Osteoblast (primary cell): Measurements from ENCODE around the gene PLEKHA6. TPM values are rescaled to one million over a fixed set of nuclear protein-coding genes. Genes with fewer than 3 reads are reported as not detected.

Source experiments
- DNase-seq: peaks from one replicate; pipeline ENCODE4 v3.0.0; 2011; ENCODE audit warnings: low spot score, mixed read lengths; ENCODE audit not compliant: insufficient read length; ENCODE audit errors: missing footprints
- H2AFZ ChIP-seq: 2 replicates; pipeline ENCODE4 v1.6.0; 2011; ENCODE audit warnings: mild to moderate bottlenecking, low read length
- H3K27ac ChIP-seq: 2 replicates; pipeline ENCODE4 v1.5.1; 2011; ENCODE audit warnings: mild to moderate bottlenecking, low read depth, low read length, moderate library complexity
- H3K27me3 ChIP-seq: 2 replicates; pipeline ENCODE4 v1.6.0; 2012; ENCODE audit warnings: mild to moderate bottlenecking, control low read depth, inconsistent platforms, low read length, moderate library complexity; ENCODE audit not compliant: insufficient read depth
- H3K36me3 ChIP-seq: 2 replicates; pipeline ENCODE4 v1.5.1; 2011; ENCODE audit warnings: mild to moderate bottlenecking, low read length, control low read depth, moderate library complexity; ENCODE audit not compliant: insufficient read depth
- H3K4me1 ChIP-seq: 2 replicates; pipeline ENCODE4 v1.5.1; 2011; ENCODE audit warnings: mild to moderate bottlenecking, low read length, control low read depth, moderate library complexity; ENCODE audit not compliant: insufficient read depth
- H3K4me2 ChIP-seq: 2 replicates; pipeline ENCODE4 v1.6.0; 2011; ENCODE audit warnings: mild to moderate bottlenecking, low read length; ENCODE audit not compliant: insufficient read depth
- H3K4me3 ChIP-seq: fragments of 200-600 bp; sonication (generic); 3 replicates; pipeline ENCODE4 v1.5.1; 2012; ENCODE audit warnings: mild to moderate bottlenecking, low read length, inconsistent platforms; ENCODE audit not compliant: insufficient read depth
- H3K79me2 ChIP-seq: 2 replicates; pipeline ENCODE4 v1.6.0; 2012; ENCODE audit warnings: mild to moderate bottlenecking, low read length, control low read depth, inconsistent platforms; ENCODE audit not compliant: insufficient read depth
- H3K9me3 ChIP-seq: 2 replicates; pipeline ENCODE4 v1.5.1; 2011; ENCODE audit warnings: low read depth, low read length, control low read depth
- H4K20me1 ChIP-seq: 2 replicates; pipeline ENCODE4 v1.6.0; 2012; ENCODE audit warnings: mild to moderate bottlenecking, low read length, control low read depth; ENCODE audit not compliant: insufficient read depth
- CTCF ChIP-seq: IDR thresholded peaks from 2 replicates; pipeline ENCODE4 v1.5.1; 2011; ENCODE audit warnings: mild to moderate bottlenecking, low read depth, low read length, moderate library complexity; ENCODE audit errors: extremely low read depth
- total RNA-seq: library from RNA; depleted of rRNA; stranded (reverse); fragments of >200 nt; gene quantifications from 2 replicates; pipeline ENCODE4 v1.2.3, GENCODE V29; 2012

PLEKHA6 gene
- total RNA-seq, 1 donor: 0.36 TPM

- no peak overlapping the region for H3K4me3 ChIP-seq
These were observed 36.4 kb upstream of the PLEKHA6 start for GRCh38 chr1:204396015-204396583.

GRCh38 chr1:204391629-204392028 lies 31.9 kb upstream of the PLEKHA6 start:
- H3K27ac ChIP-seq: no peak overlapping the region
- no peaks in the 10 kb centered on the region for H3K79me2 ChIP-seq
- no peaks in the 10 kb centered on the region for H3K36me3 ChIP-seq
- no peak for TF ChIP-seq CTCF
- no peak overlapping the region for H3K4me3 ChIP-seq
- no peak overlapping the region for H3K4me2 ChIP-seq
- no peaks in the 10 kb centered on the region for H4K20me1 ChIP-seq
- no peaks in the 10 kb centered on the region for H3K9me3 ChIP-seq
- H3K4me1 ChIP-seq: no peaks in the 10 kb centered on the region
- H3K27me3 ChIP-seq: peaks cover 7% of the 10 kb centered on the region
- no peak for DNase-seq
- no peak overlapping the region for H2AFZ ChIP-seq

More at GRCh38 chr1:204396015-204396583, 36.4 kb upstream of the PLEKHA6 start:
- H3K4me2 ChIP-seq: no peak overlapping the region
- H3K9me3 ChIP-seq: no peaks in the 10 kb centered on the region
- H2AFZ ChIP-seq: no peak overlapping the region
- H4K20me1 ChIP-seq: no peaks in the 10 kb centered on the region
- no peak for TF ChIP-seq CTCF
- H3K4me1 ChIP-seq: no peaks in the 10 kb centered on the region
- H3K79me2 ChIP-seq: no peaks in the 10 kb centered on the region
- DNase-seq: no peak
- H3K27me3 ChIP-seq: no peaks in the 10 kb centered on the region
- no peak overlapping the region for H3K27ac ChIP-seq
- peaks cover 22% of the 10 kb centered on the region for H3K36me3 ChIP-seq

GRCh38 chr1:204390751-204391466 lies 31.2 kb upstream of the PLEKHA6 start:
- DNase-seq: no peak
- Histone ChIP-seq H3K9me3 (no peaks in the 10 kb centered on the region), H3K79me2 (no peaks in the 10 kb centered on the region), H3K4me1 (no peaks in the 10 kb centered on the region), H3K4me2 (no peak overlapping the region), H3K36me3 (no peaks in the 10 kb centered on the region), H2AFZ (no peak overlapping the region), H4K20me1 (no peaks in the 10 kb centered on the region), H3K4me3 (no peak overlapping the region), H3K27ac (no peak overlapping the region), H3K27me3 (peaks cover 7% of the 10 kb centered on the region)
- no peak for TF ChIP-seq CTCF

- Histone ChIP-seq H2AFZ (no peak overlapping the region), H4K20me1 (no peaks in the 10 kb centered on the region), H3K4me1 (no peaks in the 10 kb centered on the region), H3K36me3 (no peaks in the 10 kb centered on the region), H3K27me3 (peaks cover 27% of the 10 kb centered on the region), H3K27ac (no peak overlapping the region), H3K4me3 (no peak overlapping the region), H3K9me3 (no peaks in the 10 kb centered on the region), H3K79me2 (no peaks in the 10 kb centered on the region), H3K4me2 (no peak overlapping the region)
- no peak for DNase-seq
- no peak for TF ChIP-seq CTCF
These were observed 26.0 kb upstream of the PLEKHA6 start for GRCh38 chr1:204385727-204386126.
